Gastroesophageal sphincter (tissue), 3 donors: Measurements from ENCODE around the gene ZNF48.
A peak's percentile ranks its signal among the peaks of the same experiment; 100 is the strongest.

Source experiments
- POLR2A ChIP-seq, 2 donors: fragments of 450-650 bp; IDR thresholded peaks; one replicate each; pipeline ENCODE4 v1.6.1; 2017; ENCODE audit warnings: antibody characterized with exemption in 2 of 2, mild to moderate bottlenecking in 2 of 2, moderate library complexity in 1 of 2
- POLR2AphosphoS5 ChIP-seq: sonication (generic); formaldehyde crosslinking; IDR thresholded peaks from one replicate; pipeline ENCODE4 v1.6.1; 2017; ENCODE audit warnings: antibody characterized with exemption
- TF ChIP-seq, protein P1 (sequence below), 4 experiments: fragments of 200-600 bp in 2 of 4; fragments of 450-650 bp in 2 of 4; sonication (generic) in 1 of 4; IDR thresholded peaks; one replicate each; pipeline ENCODE4 v1.5.1; 2017 to 2019; ENCODE audit warnings: antibody characterized with exemption in 4 of 4, mild to moderate bottlenecking in 2 of 4, moderate library complexity in 2 of 4

DNA sequence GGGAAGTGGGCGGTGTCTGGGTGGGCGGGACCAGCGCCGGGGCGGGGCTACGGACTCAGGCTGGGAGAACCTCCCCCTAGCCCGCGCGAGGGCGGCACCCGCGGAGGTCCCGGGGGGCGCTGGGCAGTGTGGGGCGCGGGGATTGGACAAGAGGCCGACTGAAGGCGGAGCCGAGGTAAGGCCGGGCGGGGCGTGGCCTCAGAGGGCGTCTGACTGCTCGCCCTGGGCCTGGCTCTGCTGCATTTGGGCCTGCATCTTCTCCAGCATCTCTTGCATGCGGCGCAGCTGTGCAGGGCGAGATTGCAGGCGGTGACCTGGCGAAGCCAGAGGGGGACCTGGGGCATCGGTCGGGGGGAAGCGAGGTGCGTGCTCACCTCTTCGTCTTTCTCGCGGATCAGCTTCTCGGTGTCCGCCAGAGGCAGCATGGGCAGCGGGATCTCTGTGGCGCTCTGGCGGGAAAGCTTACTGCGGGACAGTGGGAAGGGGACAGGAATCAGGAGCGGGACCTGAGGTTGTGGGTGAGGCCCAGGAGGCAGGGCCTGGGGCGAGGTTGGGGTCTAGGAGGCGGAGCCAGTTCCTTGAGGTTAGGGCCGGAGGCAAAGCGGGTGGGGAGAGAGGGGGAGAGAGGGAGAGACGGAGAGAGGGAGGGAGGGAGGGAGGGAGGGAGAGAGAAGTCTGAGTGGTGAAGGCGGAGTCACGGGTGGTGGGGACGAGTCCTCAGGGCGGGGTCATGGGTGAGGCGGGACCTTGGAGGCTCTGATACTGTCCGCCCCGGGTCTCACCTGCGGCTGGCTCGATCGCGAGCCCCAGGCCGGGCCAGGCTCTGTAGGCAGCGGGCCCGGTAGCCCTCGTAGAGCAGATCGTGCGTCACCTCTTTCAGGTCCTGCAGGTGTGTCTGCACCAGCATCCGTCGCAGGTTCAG, 16.7 kb upstream of the ZNF48 start:
- TF ChIP-seq POLR2AphosphoS5 = peak; percentile 43
- TF ChIP-seq, protein P1, sequence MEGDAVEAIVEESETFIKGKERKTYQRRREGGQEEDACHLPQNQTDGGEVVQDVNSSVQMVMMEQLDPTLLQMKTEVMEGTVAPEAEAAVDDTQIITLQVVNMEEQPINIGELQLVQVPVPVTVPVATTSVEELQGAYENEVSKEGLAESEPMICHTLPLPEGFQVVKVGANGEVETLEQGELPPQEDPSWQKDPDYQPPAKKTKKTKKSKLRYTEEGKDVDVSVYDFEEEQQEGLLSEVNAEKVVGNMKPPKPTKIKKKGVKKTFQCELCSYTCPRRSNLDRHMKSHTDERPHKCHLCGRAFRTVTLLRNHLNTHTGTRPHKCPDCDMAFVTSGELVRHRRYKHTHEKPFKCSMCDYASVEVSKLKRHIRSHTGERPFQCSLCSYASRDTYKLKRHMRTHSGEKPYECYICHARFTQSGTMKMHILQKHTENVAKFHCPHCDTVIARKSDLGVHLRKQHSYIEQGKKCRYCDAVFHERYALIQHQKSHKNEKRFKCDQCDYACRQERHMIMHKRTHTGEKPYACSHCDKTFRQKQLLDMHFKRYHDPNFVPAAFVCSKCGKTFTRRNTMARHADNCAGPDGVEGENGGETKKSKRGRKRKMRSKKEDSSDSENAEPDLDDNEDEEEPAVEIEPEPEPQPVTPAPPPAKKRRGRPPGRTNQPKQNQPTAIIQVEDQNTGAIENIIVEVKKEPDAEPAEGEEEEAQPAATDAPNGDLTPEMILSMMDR (IDR thresholded peaks at IDR 0.05) = peak in 2 of 4 experiments; percentile 27 to 40
- TF ChIP-seq POLR2A (IDR thresholded peaks at IDR 0.05) = peak; percentile 39 to 42
